Effector memory CD4-positive, alpha-beta T cell (primary cell): ENCODE measurements around the gene ITK.
"Not testable (repeated sequence)": the region's sequence is repeated elsewhere in the genome, so short reads cannot be mapped to it uniquely, and the experiment has no call there.

Source experiments
- DNase-seq, 3 donors: peaks; one replicate each; pipeline ENCODE4 v3.0.0-alpha.2; 2020
- H3K27ac ChIP-seq: 2 replicates; pipeline ENCODE4 v1.7.0; 2013; ENCODE audit warnings: mild to moderate bottlenecking, low read length, moderate library complexity; ENCODE audit not compliant: insufficient read depth, poor library complexity, severe bottlenecking
- H3K27me3 ChIP-seq: replicated peaks from 2 replicates; pipeline ENCODE4 v1.7.0; 2013; ENCODE audit warnings: mild to moderate bottlenecking, low read length; ENCODE audit not compliant: insufficient read depth, control insufficient read depth, poor library complexity, severe bottlenecking
- H3K36me3 ChIP-seq: 2 replicates; pipeline ENCODE4 v1.7.0; 2013; ENCODE audit warnings: mild to moderate bottlenecking, low read length, moderate library complexity; ENCODE audit not compliant: control insufficient read depth, insufficient read depth
- H3K4me1 ChIP-seq: 2 replicates; pipeline ENCODE4 v1.7.0; 2013; ENCODE audit warnings: low read length, mild to moderate bottlenecking; ENCODE audit not compliant: control insufficient read depth, insufficient read depth, poor library complexity, severe bottlenecking
- H3K4me3 ChIP-seq: 2 replicates; pipeline ENCODE4 v1.7.0; 2013; ENCODE audit warnings: low read length, low read depth, mild to moderate bottlenecking; ENCODE audit not compliant: insufficient read depth, poor library complexity, severe bottlenecking
- H3K9me3 ChIP-seq: 2 replicates; pipeline ENCODE4 v1.7.0; 2013; ENCODE audit warnings: mild to moderate bottlenecking, low read length, moderate library complexity; ENCODE audit not compliant: control insufficient read depth

ITK gene

GRCh38 chr5:157167214-157167621, 13.4 kb upstream of the ITK start:
- DNase-seq: no peak
- H3K4me3 ChIP-seq: peak overlapping the region; percentile 29
- peak overlapping the region; percentile 60 for H3K27ac ChIP-seq
- H3K4me1 ChIP-seq: peaks cover 30% of the 10 kb centered on the region
- no peaks in the 10 kb centered on the region for H3K36me3 ChIP-seq
- H3K27me3 ChIP-seq: no peaks in the 10 kb centered on the region
- no peaks in the 10 kb centered on the region for H3K9me3 ChIP-seq

- no peak overlapping the region for H3K4me3 ChIP-seq
- H3K4me1 ChIP-seq: peaks cover 35% of the 10 kb centered on the region
- H3K36me3 ChIP-seq: no peaks in the 10 kb centered on the region
- H3K9me3 ChIP-seq: no peaks in the 10 kb centered on the region
- peak overlapping the region; percentile 60 for H3K27ac ChIP-seq
- H3K27me3 ChIP-seq: no peaks in the 10 kb centered on the region
- DNase-seq: no peak
Observed at GRCh38 chr5:157168286-157168685, 12.4 kb upstream of the ITK start.

DNA sequence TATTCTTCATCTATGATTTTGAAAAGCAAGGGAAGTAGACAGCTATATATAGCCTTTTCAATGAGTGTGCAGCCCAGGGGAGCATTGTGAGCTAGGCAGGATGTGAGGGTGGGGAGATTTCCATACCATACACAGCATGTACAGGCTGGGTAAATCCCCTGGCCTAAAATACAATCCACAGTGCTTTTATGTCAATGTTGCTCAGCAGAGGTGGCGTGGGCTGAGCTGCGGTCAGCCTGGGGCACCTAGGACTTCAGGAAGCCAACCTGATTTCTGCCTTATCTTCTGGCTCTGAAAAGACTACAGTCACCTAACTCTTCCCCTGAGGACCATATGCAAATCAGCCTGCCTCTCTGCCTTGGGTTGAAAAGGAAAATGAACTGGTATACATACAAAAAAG, 8.2 kb upstream of the ITK start:
- DNase-seq: peak; percentile 63 to 76 (median 67)
- H3K4me1 ChIP-seq: peaks cover 28% of the 10 kb centered on the region
- no peaks in the 10 kb centered on the region for H3K36me3 ChIP-seq
- H3K27me3 ChIP-seq: no peaks in the 10 kb centered on the region
- no peaks in the 10 kb centered on the region for H3K9me3 ChIP-seq
- H3K27ac ChIP-seq: peak overlapping the region; percentile 79
- H3K4me3 ChIP-seq: no peak overlapping the region

- no peak overlapping the region for H3K27ac ChIP-seq
Observed at GRCh38 chr5:157175071-157175612, 5.5 kb upstream of the ITK start.

DNA sequence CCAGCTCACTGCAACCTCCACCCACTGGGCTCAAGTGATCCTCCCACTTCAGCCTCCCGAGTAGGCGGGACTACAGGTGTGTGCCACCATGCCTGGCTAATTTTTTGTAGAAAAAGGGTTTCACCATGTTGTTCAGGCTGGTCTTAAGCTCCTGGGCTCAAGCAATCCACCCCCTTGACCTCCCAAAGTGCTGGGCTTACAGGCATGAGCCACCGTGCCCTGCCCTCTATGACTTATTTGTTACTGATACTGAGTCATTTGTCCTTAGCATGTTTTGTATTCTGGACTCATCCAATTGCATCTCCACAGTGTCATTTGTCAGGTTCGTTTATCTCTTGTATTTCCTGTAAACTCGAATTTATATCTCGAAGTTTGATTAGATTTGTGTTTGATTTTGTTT, 2.7 kb upstream of the ITK start:
- H3K9me3 ChIP-seq: no peaks in the 10 kb centered on the region
- H3K4me1 ChIP-seq: peaks cover 36% of the 10 kb centered on the region
- peak overlapping the region; percentile 90 for H3K27ac ChIP-seq
- H3K36me3 ChIP-seq: no peaks in the 10 kb centered on the region
- no peak overlapping the region for H3K4me3 ChIP-seq
- H3K27me3 ChIP-seq: no peaks in the 10 kb centered on the region
- DNase-seq: no peak

More at GRCh38 chr5:157175071-157175612, 5.5 kb upstream of the ITK start:
- H3K36me3 ChIP-seq: no peaks in the 10 kb centered on the region
- no peak overlapping the region for H3K4me3 ChIP-seq
- no peaks in the 10 kb centered on the region for H3K9me3 ChIP-seq
- no peaks in the 10 kb centered on the region for H3K27me3 ChIP-seq
- no peak for DNase-seq
- peaks cover 40% of the 10 kb centered on the region for H3K4me1 ChIP-seq

GRCh38 chr5:157178966-157179365, 1.7 kb upstream of the ITK start:
- Histone ChIP-seq H3K9me3 (no peaks in the 10 kb centered on the region), H3K27me3 (no peaks in the 10 kb centered on the region), H3K4me1 (peaks cover 31% of the 10 kb centered on the region), H3K4me3 (no peak overlapping the region), H3K27ac (peak overlapping the region; percentile 90), H3K36me3 (peaks cover under 1% of the 10 kb centered on the region)
- DNase-seq: no peak

GRCh38 chr5:157182143-157182757, 1.6 kb downstream of the ITK start:
- DNase-seq: no peak
- peaks cover 14% of the 10 kb centered on the region for H3K36me3 ChIP-seq
- peak overlapping the region; percentile 90 for H3K27ac ChIP-seq
- H3K4me1 ChIP-seq: peaks cover 46% of the 10 kb centered on the region
- no peaks in the 10 kb centered on the region for H3K27me3 ChIP-seq
- H3K4me3 ChIP-seq: peak overlapping the region; percentile 81
- H3K9me3 ChIP-seq: no peaks in the 10 kb centered on the region

DNA sequence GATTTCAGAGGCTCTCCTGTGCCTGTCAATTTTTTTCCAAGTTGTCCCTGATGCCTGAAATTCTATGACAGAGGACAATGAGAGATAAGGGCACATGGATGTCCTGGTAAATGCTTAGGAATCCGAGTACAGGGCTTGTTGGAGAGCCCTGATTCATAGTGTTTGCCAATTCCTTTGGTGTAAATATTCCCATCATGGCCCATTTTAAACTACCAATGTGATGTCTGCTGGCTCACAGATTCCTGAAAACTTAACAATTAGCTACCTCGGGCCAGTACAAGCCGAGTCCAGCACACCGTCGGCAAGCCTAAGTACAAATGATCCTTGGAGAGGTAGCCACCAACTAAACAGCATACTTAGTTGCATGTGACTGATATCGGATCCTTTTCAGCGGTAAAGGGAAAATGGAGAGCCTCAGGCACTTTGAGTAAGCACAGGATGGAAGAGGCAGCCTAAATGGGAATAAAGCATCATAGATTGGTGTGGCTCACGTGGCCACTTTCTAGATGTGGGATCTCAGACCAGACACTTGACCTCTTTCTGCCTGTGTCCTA, 3.6 kb downstream of the ITK start:
- no peak for DNase-seq
- H3K9me3 ChIP-seq: no peaks in the 10 kb centered on the region
- peaks cover 18% of the 10 kb centered on the region for H3K36me3 ChIP-seq
- peak overlapping the region; percentile 81 for H3K4me3 ChIP-seq
- H3K4me1 ChIP-seq: peaks cover 45% of the 10 kb centered on the region
- peak overlapping the region; percentile 90 for H3K27ac ChIP-seq
- no peaks in the 10 kb centered on the region for H3K27me3 ChIP-seq

DNA sequence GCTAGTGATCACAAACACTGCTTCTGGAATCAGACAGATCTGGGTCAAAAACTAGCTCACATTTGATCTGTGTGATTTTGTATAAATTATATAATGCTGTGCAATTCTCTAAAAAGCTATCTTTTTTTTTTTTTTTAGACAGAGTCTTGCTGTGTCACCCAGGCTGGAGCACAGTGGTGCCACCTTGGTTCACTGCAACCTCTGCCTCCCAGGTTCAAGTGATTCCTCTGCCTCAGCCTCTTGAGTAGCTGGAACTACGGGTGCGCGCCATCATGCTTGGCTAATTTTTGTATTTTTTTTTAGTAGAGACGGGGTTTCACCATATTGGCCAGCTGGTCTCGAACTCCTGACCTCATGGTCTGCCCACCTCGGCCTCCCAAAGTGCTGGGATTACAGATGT, 4.5 kb downstream of the ITK start:
- H3K27ac ChIP-seq: peak overlapping the region; percentile 90
- not testable (repeated sequence) for H3K27me3 ChIP-seq, H3K9me3 ChIP-seq, DNase-seq
- H3K4me1 ChIP-seq: peaks cover 40% of the 10 kb centered on the region
- peak overlapping the region; percentile 81 for H3K4me3 ChIP-seq
- peaks cover 18% of the 10 kb centered on the region for H3K36me3 ChIP-seq

DNA sequence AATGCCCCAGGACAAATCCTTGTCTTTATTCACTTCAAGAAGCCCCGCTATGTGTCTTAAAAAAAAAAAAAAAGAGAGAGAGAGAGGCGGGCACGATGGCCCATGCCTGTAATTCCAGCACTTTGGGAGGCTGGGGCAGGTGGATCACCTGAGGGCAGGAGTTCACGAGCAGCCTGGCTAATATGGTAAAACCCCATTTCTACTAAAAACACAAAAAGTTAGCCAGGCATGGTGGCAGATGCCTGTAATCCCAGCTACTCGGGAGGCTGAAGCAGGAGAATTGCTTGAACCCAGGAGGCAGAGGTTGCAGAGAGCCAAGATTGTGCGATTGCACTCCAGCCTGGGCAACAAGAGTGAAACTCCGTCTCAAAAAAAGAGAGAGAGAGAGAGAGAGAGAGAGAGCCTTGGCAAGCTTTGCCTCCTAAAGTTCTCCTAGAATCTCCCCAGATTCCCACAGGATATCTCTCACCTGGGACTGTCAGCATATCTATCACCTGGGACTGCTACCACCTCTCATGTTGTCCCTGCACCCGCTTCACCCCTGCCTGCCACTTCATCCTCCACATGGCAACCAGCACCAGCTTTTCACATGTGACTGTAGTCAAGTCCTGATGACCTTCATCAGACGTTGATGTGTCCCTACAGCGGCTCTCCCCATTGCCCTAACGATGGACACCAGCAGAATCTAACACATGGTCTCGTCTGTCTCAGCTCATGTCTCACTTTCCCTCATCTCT, 5.8 kb downstream of the ITK start:
- H3K9me3 ChIP-seq: no peaks in the 10 kb centered on the region
- H3K27ac ChIP-seq: peak overlapping the region; percentile 90
- H3K36me3 ChIP-seq: peaks cover 18% of the 10 kb centered on the region
- no peaks in the 10 kb centered on the region for H3K27me3 ChIP-seq
- H3K4me3 ChIP-seq: peak overlapping the region; percentile 33
- peaks cover 39% of the 10 kb centered on the region for H3K4me1 ChIP-seq
- no peak for DNase-seq
